OCI-M2 (cell line): ENCODE results near the gene CDKAL1.

Experiments used
- DNase-seq: peaks from one replicate; lab custom pipeline; 2025; ENCODE audit not compliant: unreplicated experiment; lab: John Stamatoyannopoulos, UW

The CDKAL1 gene

GRCh38 chr6:21265034-21265729 is 730.9 kb downstream of the CDKAL1 start:
- DNase-seq = no peak

- DNase-seq = no peak
These were observed 731.4 kb downstream of the CDKAL1 start for GRCh38 chr6:21265730-21266044.

DNA sequence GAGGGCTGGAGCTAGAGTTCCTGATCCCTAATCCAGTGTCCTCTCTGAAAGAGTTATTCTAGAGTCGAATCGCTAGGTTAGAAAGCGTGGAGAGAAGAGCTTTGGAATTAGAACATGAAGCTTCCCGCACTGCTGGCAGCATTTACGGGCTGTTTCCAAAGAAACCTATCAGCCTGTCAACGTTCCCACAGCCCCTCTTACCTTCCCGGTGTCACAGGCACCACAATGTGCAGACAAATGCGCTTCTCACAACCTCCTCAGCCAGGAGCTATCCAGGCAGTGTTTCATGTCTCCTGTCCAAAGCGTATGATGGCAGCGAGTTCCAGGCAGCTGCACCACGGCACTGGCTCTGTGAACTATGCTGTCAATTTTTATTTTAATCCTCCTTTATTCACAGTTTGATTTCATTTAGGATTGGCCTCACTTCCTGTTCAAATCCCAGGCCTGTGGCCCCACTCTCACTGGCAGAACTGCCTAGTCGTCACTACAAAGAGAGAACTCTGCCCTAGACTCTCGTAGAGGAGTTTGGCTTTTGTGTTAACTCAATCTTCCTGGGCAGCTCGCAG is 736.5 kb downstream of the CDKAL1 start:
- no peak for DNase-seq

GRCh38 chr6:21271428-21272155 is 737.3 kb downstream of the CDKAL1 start:
- no peak for DNase-seq

DNA sequence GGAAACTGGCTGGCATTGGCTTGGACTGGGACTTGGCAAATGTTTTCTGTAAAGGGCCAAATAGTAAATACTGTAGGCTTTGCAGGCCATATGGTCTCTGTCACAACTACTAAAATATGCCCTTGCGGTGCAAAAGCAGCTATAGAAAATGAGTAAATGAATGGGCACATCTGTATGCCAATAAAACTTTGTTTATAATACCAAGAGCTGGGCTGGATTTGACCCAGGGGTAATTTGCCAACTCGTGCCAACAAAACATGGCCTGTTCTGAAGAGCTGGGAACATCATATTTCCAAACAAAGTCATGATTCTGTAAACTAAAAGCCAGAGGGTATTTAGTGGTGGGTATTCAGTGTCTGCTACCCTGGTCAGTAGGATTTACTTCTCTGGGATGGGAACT is 739.2 kb downstream of the CDKAL1 start:
- DNase-seq = no peak

DNA sequence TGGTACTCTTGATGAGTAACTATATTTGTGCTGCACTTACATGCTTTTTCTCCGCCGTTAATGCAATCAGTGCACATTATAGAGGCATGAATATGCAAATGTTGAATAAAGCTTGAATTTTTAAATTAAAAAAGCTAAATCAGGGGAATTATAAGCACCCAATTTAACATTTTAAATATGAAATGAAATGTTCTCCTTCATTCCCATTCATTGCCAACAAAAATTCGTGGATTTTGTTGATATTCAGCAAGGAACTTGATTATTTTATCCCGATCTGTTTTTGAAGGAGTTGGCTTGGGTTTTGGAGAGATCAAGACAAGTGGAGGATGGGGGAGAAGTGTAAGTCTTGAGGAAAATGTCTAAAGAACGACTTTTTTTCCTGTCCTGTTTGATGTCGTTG is 740.6 kb downstream of the CDKAL1 start:
- no peak for DNase-seq

DNA sequence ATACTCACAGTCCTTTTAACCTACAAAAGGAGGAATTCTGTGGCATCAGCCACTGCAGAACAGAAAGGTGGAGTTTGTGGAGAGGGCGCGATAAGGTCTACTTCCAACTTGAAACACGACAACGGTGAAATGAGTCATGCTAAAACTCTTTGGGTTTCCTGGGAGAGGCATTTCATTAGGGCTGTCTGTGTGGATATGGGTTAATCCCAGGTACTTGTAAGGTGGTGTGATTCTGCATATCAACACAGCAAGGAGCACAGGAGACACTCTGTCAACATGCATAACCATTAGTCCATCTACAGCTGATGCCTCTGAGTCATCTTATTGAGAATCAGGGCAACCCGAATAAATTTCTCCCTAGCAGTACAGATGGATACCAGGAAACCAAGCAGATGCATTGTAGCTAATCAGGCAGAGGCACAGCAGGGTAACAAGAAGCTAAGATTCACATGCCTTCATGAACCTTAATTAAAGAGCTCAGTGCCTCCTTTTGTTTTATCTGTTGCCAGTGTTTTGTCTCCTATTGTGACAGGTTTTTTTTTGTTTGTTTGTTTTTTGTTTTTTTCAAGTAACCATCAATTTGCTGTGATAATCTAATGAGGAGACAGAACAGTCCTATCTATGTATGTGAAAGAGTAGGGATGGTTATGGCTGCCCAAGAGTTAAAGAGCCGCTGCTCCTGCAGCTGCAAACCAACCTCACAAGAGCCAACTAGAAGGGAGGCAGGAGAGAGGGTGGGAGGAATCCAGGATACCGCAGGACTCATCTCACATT is 743.5 kb downstream of the CDKAL1 start:
- no peak for DNase-seq

- DNase-seq = no peak
These were observed 744.1 kb downstream of the CDKAL1 start for GRCh38 chr6:21278375-21278745.

- no peak for DNase-seq
These were observed 745.4 kb downstream of the CDKAL1 start for GRCh38 chr6:21279619-21280018.

DNA sequence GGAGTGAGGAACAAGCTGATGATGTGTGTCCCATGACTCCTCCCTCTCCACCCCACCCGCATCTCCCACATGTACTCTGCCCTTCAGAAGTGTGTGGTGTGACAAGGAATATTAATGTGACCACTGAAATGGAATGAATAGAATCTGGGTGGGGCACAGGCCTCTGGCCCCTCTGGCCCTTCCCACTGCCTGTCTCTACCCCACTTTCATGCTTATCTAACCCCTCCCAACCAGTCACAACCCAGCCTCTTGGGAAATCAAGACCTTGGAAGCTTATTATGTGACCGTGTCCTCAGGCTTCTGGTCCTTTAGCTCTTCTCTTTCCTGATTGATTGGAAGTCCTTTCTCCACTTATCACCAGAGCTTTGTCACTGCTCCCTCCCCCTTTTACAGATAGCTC is 747.1 kb downstream of the CDKAL1 start:
- no peak for DNase-seq
